ENCODE measurements around the gene CMIP. TPM values are rescaled to one million over a fixed set of nuclear protein-coding genes. Genes with fewer than 3 reads are reported as not detected.

CMIP gene
- total RNA-seq, 5 donors from 2014 or later (not counting 1 experiment from before 2014, with no cell fraction given), result 39.8 to 55.9 (median 42.6) TPM

DNA sequence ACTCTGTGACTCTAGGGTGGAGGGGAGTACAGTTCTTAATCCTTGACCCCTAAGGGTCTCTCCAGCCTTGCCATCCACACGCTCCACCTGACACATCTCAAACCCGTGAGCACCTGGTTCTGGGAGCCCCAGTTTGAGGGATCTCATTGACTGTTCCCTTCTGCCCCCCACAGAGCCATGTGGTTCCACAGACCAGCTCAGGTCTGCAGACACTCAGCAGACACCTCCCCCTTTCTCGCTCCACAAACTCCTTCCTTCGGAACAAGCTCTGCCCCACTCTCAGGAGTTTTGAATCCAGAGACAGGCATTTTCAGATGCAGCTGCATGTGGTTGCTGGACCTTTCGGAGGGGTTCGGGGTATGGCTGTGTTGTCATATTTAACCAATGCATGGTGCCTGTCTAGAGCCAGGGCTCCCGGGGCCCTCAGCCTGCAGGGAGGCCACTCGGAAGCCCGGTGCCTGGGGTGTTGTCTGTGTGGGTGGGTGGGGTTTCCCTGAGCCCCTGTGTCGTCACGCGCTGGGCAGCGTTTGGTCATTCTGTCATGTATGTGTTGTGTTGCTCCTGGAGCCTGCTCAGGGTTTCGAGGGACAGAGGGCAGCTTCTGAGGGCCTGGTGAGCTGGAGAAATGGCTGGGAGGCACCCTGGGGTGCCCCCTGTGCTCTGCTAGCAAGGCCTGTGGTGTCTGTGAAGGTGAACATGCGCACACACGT, 235.3 kb downstream of the CMIP start:
- H3K36me3 ChIP-seq (ENCODE audit: control insufficient read depth in 2 of 2, extremely low read depth in 1 of 2, insufficient read depth in 1 of 2, low read length in 1 of 2), result peaks cover 25 to 57% of the 10 kb centered on the region in 2 donors
- H3K9me3 Mint-ChIP-seq, result no peaks in the 10 kb centered on the region
- no peak overlapping the region for H3K4me3 ChIP-seq (ENCODE audit: control insufficient read depth in 1 of 2, extremely low read depth in 1 of 2, low read length in 1 of 2)
- no peaks in the 10 kb centered on the region for H3K27me3 ChIP-seq (replicated peaks in 1 of 2; ENCODE audit: control insufficient read depth in 2 of 2, extremely low read depth in 1 of 2, insufficient read depth in 2 of 2, low read length in 1 of 2)
- H3K27ac ChIP-seq (ENCODE audit: low read length), result no peak overlapping the region
- peaks cover 0 to 7% (median 4%) of the 10 kb centered on the region in 3 donors for H3K4me1 Mint-ChIP-seq
- no peak overlapping the region for H3K27ac Mint-ChIP-seq
- H3K9me3 ChIP-seq, result no peaks in the 10 kb centered on the region
- peaks cover 0 to 4% of the 10 kb centered on the region in 2 experiments for H3K4me1 ChIP-seq (ENCODE audit: control insufficient read depth in 1 of 2, extremely low read depth in 1 of 2, insufficient read depth in 2 of 2, low read length in 2 of 2)
- no peak overlapping the region for H3K4me3 Mint-ChIP-seq
- no peak for ATAC-seq (replicated peaks in 1 of 4)
- no peak for DNase-seq
- 99% methylated on average over 15 of the region's 16 CpGs for WGBS (ENCODE audit: insufficient coverage)
- H3K36me3 Mint-ChIP-seq, result peaks cover 44% of the 10 kb centered on the region
- ChIA-PET CTCF (no interaction called here), POLR2A (no interaction called here)
- no peaks in the 10 kb centered on the region for H3K27me3 Mint-ChIP-seq

DNA sequence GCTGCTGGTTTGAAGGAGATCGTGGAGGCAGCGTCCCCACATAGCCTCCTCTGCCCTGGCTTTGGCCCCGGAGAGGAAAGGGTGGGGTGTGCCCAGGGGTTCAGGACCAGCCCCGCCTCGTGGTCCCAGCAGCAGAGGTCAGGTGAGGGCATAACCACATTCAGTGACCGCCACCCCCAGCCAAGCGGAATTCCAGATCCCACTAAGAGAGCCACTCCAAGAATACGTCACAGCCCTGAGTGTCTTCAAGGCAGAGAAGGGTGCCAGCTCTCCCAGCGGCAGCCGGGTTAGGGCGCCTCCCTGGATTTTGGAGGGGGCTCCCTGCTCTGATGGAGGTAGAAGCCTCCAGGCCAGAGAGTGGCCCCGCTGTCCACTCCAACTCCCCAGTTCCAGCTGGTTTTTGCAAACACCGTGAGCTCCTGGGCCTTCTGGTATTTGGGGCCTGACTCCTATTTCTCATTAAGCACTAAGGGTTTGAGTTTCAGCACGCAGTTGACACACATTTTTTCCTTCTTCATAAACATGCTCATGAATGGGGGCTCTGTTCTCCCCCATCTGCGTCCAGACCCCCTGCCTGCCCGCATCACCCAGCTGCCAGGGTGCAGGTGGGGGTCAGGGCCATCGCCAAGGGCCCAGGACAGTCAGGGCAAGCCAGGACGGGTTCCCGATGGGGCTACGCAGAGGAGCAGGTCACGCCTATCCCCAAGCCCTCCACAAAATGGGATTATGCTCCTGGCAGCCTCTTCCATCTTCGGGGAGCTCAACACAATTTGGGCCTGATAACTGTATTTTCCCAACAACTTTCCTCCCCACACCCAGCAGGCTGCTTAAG, 236.1 kb downstream of the CMIP start:
- peaks cover 41% of the 10 kb centered on the region for H3K36me3 Mint-ChIP-seq
- POLR2A ChIA-PET, result no interaction called here
- no peaks in the 10 kb centered on the region for H3K27me3 ChIP-seq (replicated peaks in 1 of 2; ENCODE audit: control insufficient read depth in 2 of 2, extremely low read depth in 1 of 2, insufficient read depth in 2 of 2, low read length in 1 of 2)
- no peaks in the 10 kb centered on the region for H3K27me3 Mint-ChIP-seq
- H3K9me3 ChIP-seq, result no peaks in the 10 kb centered on the region
- H3K4me3 ChIP-seq (ENCODE audit: control insufficient read depth in 1 of 2, extremely low read depth in 1 of 2, low read length in 1 of 2), result no peak overlapping the region
- DNase-seq, result no peak
- CTCF ChIA-PET, result interaction anchor here in 1 of 2 donors (0.6 kb wide), 1 partner anchor 131 kb away, joined by 4 read pairs; no protein-coding TSS in a partner anchor
- H3K36me3 ChIP-seq (ENCODE audit: control insufficient read depth in 2 of 2, extremely low read depth in 1 of 2, insufficient read depth in 1 of 2, low read length in 1 of 2), result peaks cover 23 to 52% of the 10 kb centered on the region in 2 donors
- H3K27ac ChIP-seq (ENCODE audit: low read length), result no peak overlapping the region
- no peak for ATAC-seq (replicated peaks in 1 of 4)
- no peak overlapping the region for H3K4me3 Mint-ChIP-seq
- WGBS (ENCODE audit: insufficient coverage), result 97% methylated on average over 19 of the region's 22 CpGs
- peaks cover 0 to 7% (median 4%) of the 10 kb centered on the region in 3 donors for H3K4me1 Mint-ChIP-seq
- peaks cover 0 to 4% of the 10 kb centered on the region in 2 experiments for H3K4me1 ChIP-seq (ENCODE audit: control insufficient read depth in 1 of 2, extremely low read depth in 1 of 2, insufficient read depth in 2 of 2, low read length in 2 of 2)
- no peak overlapping the region for H3K27ac Mint-ChIP-seq
- no peaks in the 10 kb centered on the region for H3K9me3 Mint-ChIP-seq

DNA sequence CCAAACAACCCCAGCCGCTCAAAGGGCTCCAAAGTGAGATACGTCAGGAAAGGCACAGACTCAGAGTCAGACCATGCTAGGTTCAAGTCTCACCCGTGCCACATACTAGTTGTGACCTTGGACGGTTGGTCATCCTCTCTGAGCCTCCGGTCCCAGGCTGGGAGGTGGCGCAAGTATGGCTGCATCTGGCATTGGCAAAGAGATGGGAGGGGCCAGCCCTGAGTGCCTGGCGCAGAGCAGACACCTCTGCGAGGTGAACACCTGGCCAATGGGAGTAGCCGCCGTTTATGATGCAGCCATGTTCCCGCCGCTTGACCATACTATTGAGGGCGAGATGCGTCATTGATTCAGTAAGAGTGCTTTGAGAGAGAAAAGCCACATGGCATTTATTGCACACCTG, 236.7 kb downstream of the CMIP start:
- H3K27ac Mint-ChIP-seq, result no peak overlapping the region
- Histone ChIP-seq H3K36me3 (ENCODE audit: control insufficient read depth in 2 of 2, extremely low read depth in 1 of 2, insufficient read depth in 1 of 2, low read length in 1 of 2) (peaks cover 21 to 54% of the 10 kb centered on the region in 2 donors), H3K9me3 (no peaks in the 10 kb centered on the region), H3K27me3 (replicated peaks in 1 of 2; ENCODE audit: control insufficient read depth in 2 of 2, extremely low read depth in 1 of 2, insufficient read depth in 2 of 2, low read length in 1 of 2) (no peaks in the 10 kb centered on the region), H3K4me1 (ENCODE audit: control insufficient read depth in 1 of 2, extremely low read depth in 1 of 2, insufficient read depth in 2 of 2, low read length in 2 of 2) (peaks cover 0 to 4% of the 10 kb centered on the region in 2 experiments), H3K4me3 (ENCODE audit: control insufficient read depth in 1 of 2, extremely low read depth in 1 of 2, low read length in 1 of 2) (no peak overlapping the region), H3K27ac (ENCODE audit: low read length) (no peak overlapping the region)
- 98% methylated on average over 14 of the region's 14 CpGs for WGBS (ENCODE audit: insufficient coverage)
- H3K4me3 Mint-ChIP-seq, result no peak overlapping the region
- no peaks in the 10 kb centered on the region for H3K9me3 Mint-ChIP-seq
- no peak for ATAC-seq (replicated peaks in 1 of 4)
- DNase-seq, result no peak
- ChIA-PET CTCF (no interaction called here), POLR2A (no interaction called here)
- H3K27me3 Mint-ChIP-seq, result no peaks in the 10 kb centered on the region
- peaks cover 0 to 10% (median 9%) of the 10 kb centered on the region in 3 donors for H3K4me1 Mint-ChIP-seq
- H3K36me3 Mint-ChIP-seq, result peaks cover 36% of the 10 kb centered on the region

DNA sequence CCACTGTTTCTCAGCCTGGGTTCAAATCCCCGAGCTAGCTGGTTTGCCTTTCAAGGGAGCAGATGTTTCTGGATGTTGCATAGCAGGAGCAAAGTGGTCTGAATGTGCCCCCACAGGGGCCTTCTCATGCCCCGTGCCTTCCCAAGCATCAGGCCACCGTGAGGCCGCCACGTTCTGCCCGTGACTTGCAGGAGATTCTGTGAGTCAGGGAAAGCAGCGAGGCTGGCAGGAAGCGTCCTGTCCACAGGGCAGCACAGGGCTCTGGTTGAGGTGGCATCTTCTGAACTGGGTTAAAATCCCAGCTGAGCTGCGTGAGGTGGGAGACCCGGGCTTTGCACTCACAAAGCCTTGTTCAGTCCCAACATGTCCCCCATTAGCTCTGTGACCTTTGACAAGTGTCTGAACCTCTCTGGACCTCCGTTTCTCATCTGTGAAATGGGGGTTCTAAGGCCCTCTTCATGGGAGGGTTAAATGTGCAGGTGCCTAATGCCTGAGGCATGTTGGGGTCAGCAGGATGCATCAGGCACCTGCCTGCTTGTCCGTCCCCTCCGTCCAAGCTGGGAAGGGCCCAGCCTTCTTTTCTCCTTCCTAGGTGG, 239.7 kb downstream of the CMIP start:
- ChIA-PET CTCF (no interaction called here), POLR2A (no interaction called here)
- peaks cover 24% of the 10 kb centered on the region for H3K36me3 Mint-ChIP-seq
- no peak for ATAC-seq (replicated peaks in 1 of 4)
- Histone ChIP-seq H3K36me3 (ENCODE audit: control insufficient read depth in 2 of 2, extremely low read depth in 1 of 2, insufficient read depth in 1 of 2, low read length in 1 of 2) (peaks cover 16 to 31% of the 10 kb centered on the region in 2 donors), H3K27me3 (replicated peaks in 1 of 2; ENCODE audit: control insufficient read depth in 2 of 2, extremely low read depth in 1 of 2, insufficient read depth in 2 of 2, low read length in 1 of 2) (no peaks in the 10 kb centered on the region), H3K4me1 (ENCODE audit: control insufficient read depth in 1 of 2, extremely low read depth in 1 of 2, insufficient read depth in 2 of 2, low read length in 2 of 2) (peaks cover 0 to 16% of the 10 kb centered on the region in 2 experiments), H3K27ac (ENCODE audit: low read length) (no peak overlapping the region), H3K4me3 (ENCODE audit: control insufficient read depth in 1 of 2, extremely low read depth in 1 of 2, low read length in 1 of 2) (no peak overlapping the region), H3K9me3 (no peaks in the 10 kb centered on the region)
- H3K9me3 Mint-ChIP-seq, result no peaks in the 10 kb centered on the region
- DNase-seq, result no peak
- peaks cover 16 to 18% (median 18%) of the 10 kb centered on the region in 3 donors for H3K4me1 Mint-ChIP-seq
- no peaks in the 10 kb centered on the region for H3K27me3 Mint-ChIP-seq
- no peak overlapping the region for H3K4me3 Mint-ChIP-seq
- WGBS (ENCODE audit: insufficient coverage), result 96% methylated on average over 11 of the region's 13 CpGs
- no peak overlapping the region for H3K27ac Mint-ChIP-seq

DNA sequence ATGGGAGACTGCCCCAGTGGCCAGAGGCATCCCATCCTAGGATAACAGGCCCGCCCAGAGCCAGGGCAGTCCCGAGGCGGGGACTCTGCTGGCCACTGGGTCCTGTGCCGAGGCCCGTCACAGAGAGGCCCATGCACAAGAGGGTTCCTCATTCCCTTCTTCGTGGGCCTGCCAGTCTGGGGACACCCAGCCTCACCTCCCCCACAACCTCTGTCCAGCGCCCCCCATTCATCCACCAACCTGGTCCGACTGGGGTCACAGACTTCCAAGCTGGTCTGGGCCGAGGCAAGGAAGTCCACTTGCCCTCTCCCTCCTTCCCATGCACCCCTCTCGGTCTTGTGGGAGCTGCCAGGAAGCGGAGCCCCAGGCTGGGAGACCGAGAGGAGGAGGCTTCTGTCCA, 240.3 kb downstream of the CMIP start:
- ATAC-seq (replicated peaks in 1 of 4), result no peak
- H3K27ac ChIP-seq (ENCODE audit: low read length), result no peak overlapping the region

DNA sequence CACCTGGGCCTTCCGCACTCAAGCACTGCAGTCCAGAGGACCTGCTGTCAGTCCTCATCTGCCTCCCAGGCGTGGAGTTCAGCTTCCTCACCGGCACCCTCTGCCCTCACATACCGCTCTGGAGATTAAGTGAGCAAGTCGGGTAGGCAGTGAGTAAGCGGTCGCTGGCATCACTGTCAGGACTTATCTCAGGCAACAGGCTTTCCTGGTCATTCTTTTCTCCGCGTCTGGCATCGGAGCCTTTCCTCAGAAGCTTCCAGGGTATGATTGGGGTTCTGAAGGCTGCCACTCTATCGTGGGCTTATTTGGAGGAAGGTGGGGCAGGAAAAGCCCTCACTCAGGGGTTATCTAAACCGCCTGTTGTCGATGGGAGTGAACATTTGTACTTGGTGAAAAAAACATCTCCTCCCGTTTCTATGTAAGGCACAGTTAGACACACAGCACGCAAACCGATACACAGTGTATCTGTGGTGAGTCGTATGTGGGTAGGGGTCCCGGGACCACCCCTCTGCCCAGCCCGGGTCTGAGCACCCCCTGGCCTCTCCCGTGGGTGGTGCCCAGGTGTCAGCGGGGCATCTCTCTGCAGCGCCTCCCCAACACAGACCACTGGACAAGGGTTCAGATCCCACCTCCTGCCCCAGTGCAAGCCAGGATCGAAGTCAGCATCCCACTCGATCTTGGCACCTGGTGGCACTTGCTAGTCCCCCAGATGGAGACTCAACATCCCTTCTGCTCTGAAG, 242.0 kb downstream of the CMIP start:
- POLR2A ChIA-PET, result no interaction called here
- H3K27ac ChIP-seq (ENCODE audit: low read length), result no peak overlapping the region
- DNase-seq, result no peak
- no peak for ATAC-seq (replicated peaks in 1 of 4)
- no peak overlapping the region for H3K4me3 ChIP-seq (ENCODE audit: control insufficient read depth in 1 of 2, extremely low read depth in 1 of 2, low read length in 1 of 2)
- no peaks in the 10 kb centered on the region for H3K9me3 Mint-ChIP-seq
- no peak overlapping the region for H3K4me3 Mint-ChIP-seq
- peaks cover 10 to 15% of the 10 kb centered on the region in 2 donors for H3K36me3 ChIP-seq (ENCODE audit: control insufficient read depth in 2 of 2, extremely low read depth in 1 of 2, insufficient read depth in 1 of 2, low read length in 1 of 2)
- no peaks in the 10 kb centered on the region for H3K27me3 Mint-ChIP-seq
- peaks cover 10% of the 10 kb centered on the region for H3K36me3 Mint-ChIP-seq
- peaks cover 0 to 16% of the 10 kb centered on the region in 2 experiments for H3K4me1 ChIP-seq (ENCODE audit: control insufficient read depth in 1 of 2, extremely low read depth in 1 of 2, insufficient read depth in 2 of 2, low read length in 2 of 2)
- H3K27me3 ChIP-seq (replicated peaks in 1 of 2; ENCODE audit: control insufficient read depth in 2 of 2, extremely low read depth in 1 of 2, insufficient read depth in 2 of 2, low read length in 1 of 2), result no peaks in the 10 kb centered on the region
- peaks cover 16 to 21% (median 18%) of the 10 kb centered on the region in 3 donors for H3K4me1 Mint-ChIP-seq
- CTCF ChIA-PET, result interaction anchor here in 1 of 2 donors (0.6 kb wide), 1 partner anchor 81 kb away, joined by 5 read pairs; no protein-coding TSS in a partner anchor
- H3K27ac Mint-ChIP-seq, result no peak overlapping the region
- 94% methylated on average over 12 of the region's 24 CpGs for WGBS (ENCODE audit: insufficient coverage)
- no peaks in the 10 kb centered on the region for H3K9me3 ChIP-seq

More for the DNA sequence above, 240.3 kb downstream of the CMIP start:
- no peaks in the 10 kb centered on the region for H3K27me3 ChIP-seq (replicated peaks in 1 of 2; ENCODE audit: control insufficient read depth in 2 of 2, extremely low read depth in 1 of 2, insufficient read depth in 2 of 2, low read length in 1 of 2)
- H3K4me3 ChIP-seq (ENCODE audit: control insufficient read depth in 1 of 2, extremely low read depth in 1 of 2, low read length in 1 of 2), result no peak overlapping the region
- Mint-ChIP-seq H3K36me3 (peaks cover 22% of the 10 kb centered on the region), H3K9me3 (no peaks in the 10 kb centered on the region), H3K27ac (no peak overlapping the region), H3K27me3 (no peaks in the 10 kb centered on the region), H3K4me3 (no peak overlapping the region), H3K4me1 (peaks cover 16 to 21% (median 18%) of the 10 kb centered on the region in 3 donors)
- ChIA-PET POLR2A (no interaction called here), CTCF (no interaction called here)
- no peaks in the 10 kb centered on the region for H3K9me3 ChIP-seq
- H3K4me1 ChIP-seq (ENCODE audit: control insufficient read depth in 1 of 2, extremely low read depth in 1 of 2, insufficient read depth in 2 of 2, low read length in 2 of 2), result peaks cover 0 to 16% of the 10 kb centered on the region in 2 experiments
- 90% methylated on average over 12 of the region's 12 CpGs for WGBS (ENCODE audit: insufficient coverage)
- DNase-seq, result no peak
- peaks cover 13 to 26% of the 10 kb centered on the region in 2 donors for H3K36me3 ChIP-seq (ENCODE audit: control insufficient read depth in 2 of 2, extremely low read depth in 1 of 2, insufficient read depth in 1 of 2, low read length in 1 of 2)

All from T-cell (primary cell).